Measurements from ENCODE around the gene NDUFAF3. TPM values are rescaled to one million over a fixed set of nuclear protein-coding genes. Genes with fewer than 3 reads are reported as not detected.

NDUFAF3 gene
- 85.3 and 104 TPM in 2 replicates for polyA plus RNA-seq (2012; rRNA removed)
- polyA plus RNA-seq (2012; cell fraction: cytosol; rRNA removed): 48.3 and 76.9 TPM in 2 replicates
- polyA plus RNA-seq (2012; cell fraction: nucleus; rRNA removed): 36.4 and 46.2 TPM in 2 replicates

GRCh38 chr3:49021813-49022687 is at the start of gene NDUFAF3:
Gene NDUFAF3 (plus strand): TSS chr3:49022121. CDS start chr3:49022145, 24 bp downstream.
- H4K20me1 ChIP-seq (ENCODE audit: insufficient read depth): no peaks in the 10 kb centered on the region
- WGBS (ENCODE audit: low lambda C conversion rate): under 1% methylated on average over 18 of the region's 83 CpGs
- no peaks in the 10 kb centered on the region for H3K9me2 ChIP-seq
- peaks cover 36 to 38% of the 10 kb centered on the region in 2 experiments for H3K36me3 ChIP-seq (replicated peaks in 1 of 2; ENCODE audit: control insufficient read depth in 1 of 2, insufficient read depth in 2 of 2, low read length in 1 of 2)
- no peaks in the 10 kb centered on the region for H3K9me3 ChIP-seq
- peaks cover 42% of the 10 kb centered on the region for H3F3A ChIP-seq (replicated peaks; ENCODE audit: insufficient read depth)
- peak within 1 kb of the TSS; percentile 97 for H3K4me2 ChIP-seq
- peak within 1 kb of the TSS; percentile 99 for H3K9ac ChIP-seq
- H3K4me1 ChIP-seq (ENCODE audit: control insufficient read depth in 1 of 2, insufficient read depth in 2 of 2, low read depth in 1 of 2, low read length in 1 of 2): peaks cover under 1 to 35% of the 10 kb centered on the region in 2 experiments; a peak in 1 of 4 replicates
- H3K27me3 ChIP-seq (ENCODE audit: insufficient read depth): no peaks in the 10 kb centered on the region
- peak within 1 kb of the TSS; percentile 99 for H3K27ac ChIP-seq (ENCODE audit: low read depth in 2 of 2, low read length in 1 of 2)
- POLR2A ChIA-PET: interaction anchor here (0.5 to 4.6 kb wide), 13 partner anchors 7 to 702 kb away, joined by 3 to 80 read pairs (median 4); partner anchors contain the start of genes COL7A1, GMPPB, GPX1 and IMPDH2
- peak within 1 kb of the TSS; percentile 87 to 94 for H3K4me3 ChIP-seq (ENCODE audit: low read depth in 2 of 2, low read length in 1 of 2)
- peak within 1 kb of the TSS; percentile 92 for H2AFZ ChIP-seq (ENCODE audit: low read depth)
- peaks cover 81% of the 10 kb centered on the region for H3K79me2 ChIP-seq (ENCODE audit: insufficient read depth)
- CTCF ChIA-PET: interaction anchor here (0.6 to 14.2 kb wide), 24 partner anchors 9 to 428 kb away, joined by 3 to 114 read pairs (median 4); partner anchors contain the start of genes KLHDC8B, LAMB2, P4HTM and QRICH1
- peak; percentile 95 for DNase-seq
- TF ChIP-seq PBX3 (IDR thresholded peaks at IDR 0.05) (no peak), TEAD4 (IDR thresholded peaks at IDR 0.05; ENCODE audit: borderline replicate concordance, insufficient read depth) (no peak), FOXM1 (IDR thresholded peaks at IDR 0.05; ENCODE audit: low read depth) (peak; percentile 14; the same call in 1 of the 2 replicates), GATA2 (CRISPR knock-in tag; IDR thresholded peaks at IDR 0.05) (no peak), FOXJ3 (CRISPR knock-in tag; IDR thresholded peaks at IDR 0.05) (no peak), RCOR1 (IDR thresholded peaks at IDR 0.05; ENCODE audit: low read length) (peak; percentile 7; the same call in 1 of the 2 replicates), YY1 (IDR thresholded peaks at IDR 0.05; ENCODE audit: low read depth) (peak; percentile 87), TAF1 (IDR thresholded peaks at IDR 0.05; ENCODE audit: borderline replicate concordance, low read depth, low read length) (peak; percentile 92), USF2 (IDR thresholded peaks at IDR 0.05; ENCODE audit: borderline replicate concordance, low read depth, low read length) (no peak), GABPA (IDR thresholded peaks at IDR 0.05; ENCODE audit: low read depth) (peak; percentile 46; the same call in 1 of the 2 replicates), ZBTB33 (IDR thresholded peaks at IDR 0.05; ENCODE audit: borderline replicate concordance, low read depth) (peak; percentile 89), SMC3 (IDR thresholded peaks at IDR 0.05; ENCODE audit: low read depth, low read length) (peak; percentile 13), ELF1 (IDR thresholded peaks at IDR 0.05) (no peak), MAX (IDR thresholded peaks at IDR 0.05; ENCODE audit: low read depth) (peak; percentile 70), RFX5 (IDR thresholded peaks at IDR 0.05; ENCODE audit: low read length) (no peak), RAD21 (IDR thresholded peaks at IDR 0.05; ENCODE audit: low read length) (0 out of 2 replicates have a peak, but pooled peaks have one; percentile 19), REST (IDR thresholded peaks at IDR 0.05; ENCODE audit: low read depth, low read length) (0 out of 2 replicates have a peak, but pooled peaks have one; percentile 1), IRF3 (IDR thresholded peaks at IDR 0.05; ENCODE audit: low read depth, low read length) (no peak), FOSL2 (IDR thresholded peaks at IDR 0.05; ENCODE audit: borderline replicate concordance, low read depth) (no peak), POLR2AphosphoS5 (IDR thresholded peaks at IDR 0.05; ENCODE audit: low read depth, low read length) (peak; percentile 49; the same call in 1 of the 2 replicates), EZH2phosphoT487 (IDR thresholded peaks at IDR 0.05; ENCODE audit: borderline replicate concordance, low read depth) (no peak)

All from SK-N-SH (cell line).